Measurements from ENCODE around the gene NMRAL1. TPM values are rescaled to one million over a fixed set of nuclear protein-coding genes. Genes with fewer than 3 reads are reported as not detected.

The NMRAL1 gene
- polyA plus RNA-seq, 3 donors from 2014 or later = 46.1 to 65.3 (median 60.7) TPM

GRCh38 chr16:4496305-4496704 is 21.9 kb upstream of the NMRAL1 start:
- Mint-ChIP-seq H3K9me3 (no peaks in the 10 kb centered on the region), H3K4me3 (no peak overlapping the region), H3K27ac (peak overlapping the region in 4 of 6 donors; percentile 13 to 84 (median 75)), H3K27me3 (ENCODE audit: low read depth in 3 of 3) (no peaks in the 10 kb centered on the region), H3K4me1 (peaks cover 77 to 78% of the 10 kb centered on the region in 2 donors), H3K36me3 (peaks cover 2 to 17% (median 7%) of the 10 kb centered on the region in 3 donors)
- no peak for DNase-seq

GRCh38 chr16:4495766-4496165 is 21.3 kb upstream of the NMRAL1 start:
- Mint-ChIP-seq H3K36me3 (peaks cover 1 to 19% (median 7%) of the 10 kb centered on the region in 3 donors), H3K27ac (peak overlapping the region; percentile 46 to 87 (median 82)), H3K4me3 (no peak overlapping the region), H3K4me1 (peaks cover 77 to 78% of the 10 kb centered on the region in 2 donors), H3K27me3 (ENCODE audit: low read depth in 3 of 3) (peaks cover 0 to 3% (median 0%) of the 10 kb centered on the region in 3 donors), H3K9me3 (no peaks in the 10 kb centered on the region)
- no peak for DNase-seq

GRCh38 chr16:4494746-4495490 is 20.5 kb upstream of the NMRAL1 start:
- peaks cover 77 to 79% of the 10 kb centered on the region in 2 donors for H3K4me1 Mint-ChIP-seq
- H3K27me3 Mint-ChIP-seq (ENCODE audit: low read depth in 3 of 3) = peaks cover 0 to 4% (median 0%) of the 10 kb centered on the region in 3 donors
- H3K9me3 Mint-ChIP-seq = no peaks in the 10 kb centered on the region
- H3K27ac Mint-ChIP-seq = peak overlapping the region; percentile 46 to 87 (median 82)
- no peak for DNase-seq
- peaks cover 6 to 24% (median 7%) of the 10 kb centered on the region in 3 donors for H3K36me3 Mint-ChIP-seq
- peak overlapping the region in 3 of 5 donors; percentile 8 to 51 (median 42) for H3K4me3 Mint-ChIP-seq

GRCh38 chr16:4491898-4492297 is 17.5 kb upstream of the NMRAL1 start:
- Mint-ChIP-seq H3K27ac (peak overlapping the region; percentile 40 to 98 (median 62)), H3K4me3 (no peak overlapping the region), H3K36me3 (peaks cover 0 to 24% (median 6%) of the 10 kb centered on the region in 3 donors), H3K9me3 (no peaks in the 10 kb centered on the region), H3K4me1 (peaks cover 75 to 76% of the 10 kb centered on the region in 2 donors), H3K27me3 (ENCODE audit: low read depth in 3 of 3) (peaks cover 0 to 4% (median 2%) of the 10 kb centered on the region in 3 donors)
- no peak for DNase-seq

GRCh38 chr16:4489030-4489429 is 14.6 kb upstream of the NMRAL1 start:
- H3K27ac Mint-ChIP-seq = peak overlapping the region; percentile 86 to 98 (median 93)
- H3K36me3 Mint-ChIP-seq = peaks cover 5 to 27% (median 10%) of the 10 kb centered on the region in 3 donors
- peaks cover 0 to 4% (median 2%) of the 10 kb centered on the region in 3 donors for H3K27me3 Mint-ChIP-seq (ENCODE audit: low read depth in 3 of 3)
- H3K4me3 Mint-ChIP-seq = peak overlapping the region; percentile 65 to 81 (median 77)
- H3K9me3 Mint-ChIP-seq = no peaks in the 10 kb centered on the region
- H3K4me1 Mint-ChIP-seq = peaks cover 63 to 67% of the 10 kb centered on the region in 2 donors
- no peak for DNase-seq

GRCh38 chr16:4488499-4488967 is 14.1 kb upstream of the NMRAL1 start:
- peaks cover 58 to 62% of the 10 kb centered on the region in 2 donors for H3K4me1 Mint-ChIP-seq
- H3K27me3 Mint-ChIP-seq (ENCODE audit: low read depth in 3 of 3) = peaks cover 0 to 4% (median 2%) of the 10 kb centered on the region in 3 donors
- DNase-seq = peak; percentile 46 to 59 (median 57)
- peak overlapping the region; percentile 86 to 98 (median 93) for H3K27ac Mint-ChIP-seq
- peak overlapping the region; percentile 65 to 81 (median 77) for H3K4me3 Mint-ChIP-seq
- H3K36me3 Mint-ChIP-seq = peaks cover 5 to 27% (median 10%) of the 10 kb centered on the region in 3 donors
- no peaks in the 10 kb centered on the region for H3K9me3 Mint-ChIP-seq

GRCh38 chr16:4487955-4488498 is 13.6 kb upstream of the NMRAL1 start:
- Mint-ChIP-seq H3K4me1 (peaks cover 57 to 60% of the 10 kb centered on the region in 2 donors), H3K27ac (peak overlapping the region; percentile 86 to 98 (median 93)), H3K9me3 (no peaks in the 10 kb centered on the region), H3K27me3 (ENCODE audit: low read depth in 3 of 3) (peaks cover 0 to 4% (median 4%) of the 10 kb centered on the region in 3 donors), H3K36me3 (peaks cover 7 to 24% (median 10%) of the 10 kb centered on the region in 3 donors), H3K4me3 (peak overlapping the region; percentile 65 to 81 (median 77))
- no peak for DNase-seq

GRCh38 chr16:4486126-4486893 is 11.9 kb upstream of the NMRAL1 start:
- Mint-ChIP-seq H3K27ac (peak overlapping the region; percentile 67 to 96 (median 86)), H3K9me3 (no peaks in the 10 kb centered on the region), H3K4me1 (peaks cover 71% of the 10 kb centered on the region in 2 donors), H3K4me3 (peak overlapping the region in 2 of 5 donors; percentile 38 to 54), H3K27me3 (ENCODE audit: low read depth in 3 of 3) (peaks cover 0 to 7% (median 5%) of the 10 kb centered on the region in 3 donors), H3K36me3 (peaks cover 10 to 24% (median 10%) of the 10 kb centered on the region in 3 donors)
- DNase-seq = no peak

- Mint-ChIP-seq H3K4me1 (peaks cover 60 to 62% of the 10 kb centered on the region in 2 donors), H3K27ac (peak overlapping the region; percentile 51 to 87 (median 74)), H3K4me3 (peak overlapping the region in 1 of 5 donors; percentile 36), H3K36me3 (peaks cover 8 to 14% (median 10%) of the 10 kb centered on the region in 3 donors), H3K9me3 (no peaks in the 10 kb centered on the region), H3K27me3 (ENCODE audit: low read depth in 3 of 3) (peaks cover 0 to 4% (median 1%) of the 10 kb centered on the region in 3 donors)
- no peak for DNase-seq
Measured at GRCh38 chr16:4481963-4482362, 7.5 kb upstream of the NMRAL1 start.

GRCh38 chr16:4481526-4481925 is 7.1 kb upstream of the NMRAL1 start:
- Mint-ChIP-seq H3K36me3 (peaks cover 8 to 14% (median 10%) of the 10 kb centered on the region in 3 donors), H3K27ac (peak overlapping the region; percentile 51 to 87 (median 74)), H3K27me3 (ENCODE audit: low read depth in 3 of 3) (peaks cover 0 to 4% (median 1%) of the 10 kb centered on the region in 3 donors), H3K4me3 (peak overlapping the region in 4 of 5 donors; percentile 0 to 47 (median 32)), H3K9me3 (no peaks in the 10 kb centered on the region), H3K4me1 (peaks cover 59 to 60% of the 10 kb centered on the region in 2 donors)
- no peak for DNase-seq

GRCh38 chr16:4477966-4478365 is 3.5 kb upstream of the NMRAL1 start:
- H3K4me1 Mint-ChIP-seq = peaks cover 63 to 69% of the 10 kb centered on the region in 2 donors
- H3K36me3 Mint-ChIP-seq = peaks cover 2 to 6% (median 4%) of the 10 kb centered on the region in 3 donors
- peak overlapping the region; percentile 90 to 93 (median 91) for H3K4me3 Mint-ChIP-seq
- no peaks in the 10 kb centered on the region for H3K9me3 Mint-ChIP-seq
- no peak for DNase-seq
- H3K27me3 Mint-ChIP-seq (ENCODE audit: low read depth in 3 of 3) = peaks cover 4 to 6% (median 6%) of the 10 kb centered on the region in 3 donors
- H3K27ac Mint-ChIP-seq = peak overlapping the region; percentile 82 to 90 (median 88)

GRCh38 chr16:4475880-4476788 is 1.7 kb upstream of the NMRAL1 start, which contains the start of gene HMOX2:
Gene HMOX2, plus strand, starts transcription at chr16:4476398. Its CDS starts 29,127 bp downstream, at chr16:4505525.
- peak within 1 kb of the TSS; percentile 82 to 94 (median 87) for H3K27ac Mint-ChIP-seq
- H3K9me3 Mint-ChIP-seq = no peaks in the 10 kb centered on the region
- peak within 1 kb of the TSS; percentile 90 to 93 (median 91) for H3K4me3 Mint-ChIP-seq
- peaks cover 0 to 6% (median 4%) of the 10 kb centered on the region in 3 donors for H3K36me3 Mint-ChIP-seq
- peak; percentile 91 to 94 (median 93) for DNase-seq
- H3K4me1 Mint-ChIP-seq = peaks cover 50 to 56% of the 10 kb centered on the region in 2 donors
- peaks cover 4 to 5% (median 4%) of the 10 kb centered on the region in 3 donors for H3K27me3 Mint-ChIP-seq (ENCODE audit: low read depth in 3 of 3)

Measured in immature natural killer cell (primary cell).